HG03103 (cell line): Measurements from ENCODE around the gene HNRNPH2.

ENCODE experiments used
- ATAC-seq: cut with Tn5 transposase; IDR thresholded peaks from one replicate; pipeline ENCODE4 v1.9.1; 2021; ENCODE audit warnings: low read depth; ENCODE audit not compliant: unreplicated experiment

HNRNPH2 gene

DNA sequence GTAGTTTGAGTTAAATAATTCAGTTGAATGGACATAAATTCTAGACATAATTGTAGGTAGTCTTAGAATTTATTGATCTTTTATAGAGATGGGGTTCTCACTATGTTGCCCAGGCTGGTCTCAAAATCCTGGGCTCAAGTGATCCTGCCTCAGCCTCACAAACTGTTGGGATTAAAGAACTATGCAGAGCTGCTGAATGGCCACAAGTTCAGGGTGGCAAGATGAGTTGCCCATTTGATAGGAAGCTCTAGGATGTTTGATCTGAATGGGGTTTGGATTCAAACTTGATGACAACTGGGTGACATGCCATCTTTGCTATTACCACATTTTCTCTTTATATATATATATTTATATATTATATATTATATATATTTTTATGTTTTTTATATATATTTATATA lies 13.7 kb upstream of the HNRNPH2 start:
- no peak for ATAC-seq

DNA sequence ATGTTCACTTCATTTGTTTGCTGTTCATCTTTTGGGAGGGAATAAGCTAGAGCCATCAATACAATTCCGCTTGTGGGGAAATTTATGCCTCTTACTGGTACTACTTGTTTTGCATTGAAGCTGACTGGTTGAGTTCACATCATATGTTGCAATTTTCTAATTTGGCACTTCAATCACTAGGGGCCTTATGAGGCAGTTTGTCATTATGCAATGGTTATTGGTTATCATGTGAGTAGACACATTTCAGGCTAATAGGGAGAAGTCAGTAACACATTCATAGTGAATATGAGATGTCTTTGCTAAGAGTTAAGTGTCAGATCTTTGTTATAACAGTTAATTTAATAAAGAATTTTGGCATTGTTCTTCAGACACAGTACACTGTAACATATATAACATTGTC lies 12.2 kb upstream of the HNRNPH2 start:
- no peak for ATAC-seq

DNA sequence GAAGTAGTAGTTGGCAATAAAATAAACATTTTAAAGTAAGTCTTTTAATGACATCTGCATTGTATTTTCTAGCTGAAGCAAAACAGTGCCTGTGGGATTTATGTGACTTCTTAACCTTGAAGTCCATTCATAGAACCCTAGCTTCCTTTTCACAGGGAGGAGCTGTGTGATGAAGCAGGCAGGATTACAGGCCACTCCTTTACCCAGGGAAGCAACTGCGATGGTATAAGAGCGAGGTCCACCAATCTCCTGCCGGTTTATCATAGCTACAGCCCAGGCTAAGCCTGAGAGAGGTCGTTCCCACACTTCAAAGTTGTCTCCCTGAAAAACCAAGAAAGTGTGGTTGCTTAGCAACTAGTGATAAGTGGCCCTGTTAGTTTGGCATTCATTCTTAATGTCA lies 10.2 kb upstream of the HNRNPH2 start:
- ATAC-seq: no peak

DNA sequence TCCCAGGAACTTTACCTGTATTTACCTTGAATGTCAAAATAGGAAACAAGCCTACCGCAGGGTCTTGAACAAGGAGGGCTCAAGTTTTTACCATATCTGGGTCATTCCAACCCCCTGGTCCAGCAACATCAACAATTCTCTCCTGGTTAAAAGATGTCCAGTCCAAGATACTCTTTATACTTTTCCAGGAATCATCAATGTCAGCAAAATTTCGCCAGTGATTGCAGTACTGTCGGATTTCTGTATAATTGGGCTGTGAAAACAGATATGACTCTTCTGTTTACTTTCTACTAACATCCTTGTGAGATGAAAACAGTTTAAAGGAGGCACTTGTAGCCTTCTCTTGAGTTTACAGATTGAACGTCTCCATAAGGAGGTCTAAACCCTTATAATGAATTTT lies 9.3 kb upstream of the HNRNPH2 start:
- no peak for ATAC-seq

DNA sequence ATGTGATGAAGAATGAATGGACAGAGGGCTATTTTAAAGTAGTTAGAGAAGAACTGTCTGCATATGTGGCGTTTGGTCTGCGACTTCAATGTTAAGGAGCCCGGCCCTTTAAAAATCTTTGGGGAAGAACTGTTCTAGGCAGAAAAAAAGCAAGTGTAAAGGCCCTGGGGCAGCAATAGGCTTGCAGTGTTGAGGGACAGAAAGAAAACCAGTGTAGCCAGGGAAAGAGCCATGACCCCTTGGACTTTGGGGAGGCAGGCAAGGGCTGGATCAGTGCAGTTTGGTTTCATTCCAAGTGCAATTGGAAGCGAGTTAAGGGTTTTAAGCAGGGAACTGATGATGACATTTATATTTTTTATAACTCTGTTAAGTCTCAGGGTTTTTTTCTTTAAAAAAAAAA lies 8.2 kb upstream of the HNRNPH2 start:
- ATAC-seq: no peak

DNA sequence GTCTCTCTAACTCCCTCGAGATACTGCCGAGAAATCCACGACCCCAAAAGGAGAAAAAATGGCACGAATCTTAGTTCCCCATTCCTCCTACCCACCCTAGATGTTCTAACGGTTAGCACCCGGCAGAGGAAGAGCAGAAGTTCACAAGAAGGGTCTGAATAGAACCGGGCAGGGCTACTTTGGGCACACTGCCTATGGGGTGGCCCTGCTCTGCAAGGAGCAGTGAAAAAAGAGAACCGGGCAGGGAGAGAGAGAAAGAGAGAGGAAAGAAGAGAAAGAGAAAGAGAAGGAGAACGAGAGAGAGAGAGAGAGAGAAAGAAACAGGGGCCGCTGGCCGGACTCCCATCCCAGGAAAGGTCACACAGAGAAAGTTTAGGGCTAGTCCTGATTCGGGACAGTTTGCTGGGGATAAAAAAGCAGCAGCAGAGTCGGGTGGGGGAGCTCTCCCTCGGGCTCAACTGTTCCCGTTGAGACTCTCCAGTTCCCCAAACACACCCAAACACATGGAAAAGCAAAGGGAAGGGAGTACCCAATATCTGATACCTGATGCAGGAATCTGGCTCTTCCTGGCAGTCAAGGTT lies 765 bp upstream of the HNRNPH2 start:
- no peak for ATAC-seq

DNA sequence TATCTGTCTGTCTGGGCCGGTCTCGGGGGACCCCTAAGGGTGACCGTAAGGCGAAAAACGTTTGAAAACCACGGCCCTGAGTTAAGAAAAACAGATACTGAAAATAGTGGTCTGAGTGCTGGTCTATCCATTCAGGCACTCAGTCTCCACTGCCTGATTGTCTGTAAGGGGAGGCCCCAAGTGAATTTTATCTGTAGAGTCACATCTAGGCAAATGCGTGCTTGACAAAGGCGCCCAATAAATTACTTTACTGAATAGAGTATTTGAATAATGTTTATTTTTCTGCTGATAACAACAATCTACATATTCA lies 465 bp downstream of the HNRNPH2 start:
- no peak for ATAC-seq

DNA sequence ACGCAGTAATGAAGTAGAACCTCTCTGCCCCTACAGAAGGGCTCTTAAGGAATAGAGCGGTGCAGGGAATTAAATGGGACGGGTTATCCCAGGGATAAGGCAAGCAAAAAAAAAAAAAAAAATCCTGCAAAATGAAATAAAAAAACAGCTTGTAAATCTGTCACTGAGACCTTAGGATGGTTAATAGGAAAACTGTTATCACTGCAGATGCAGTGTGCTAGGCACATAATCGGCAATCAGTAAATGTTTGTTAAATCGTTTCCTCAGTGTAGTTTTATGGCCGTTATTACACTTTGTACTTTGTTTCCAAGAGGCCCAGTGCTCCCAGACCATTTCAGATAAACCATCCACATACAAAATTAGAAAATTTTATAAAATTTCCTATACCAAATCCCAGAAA lies 1.0 kb downstream of the HNRNPH2 start:
- no peak for ATAC-seq

DNA sequence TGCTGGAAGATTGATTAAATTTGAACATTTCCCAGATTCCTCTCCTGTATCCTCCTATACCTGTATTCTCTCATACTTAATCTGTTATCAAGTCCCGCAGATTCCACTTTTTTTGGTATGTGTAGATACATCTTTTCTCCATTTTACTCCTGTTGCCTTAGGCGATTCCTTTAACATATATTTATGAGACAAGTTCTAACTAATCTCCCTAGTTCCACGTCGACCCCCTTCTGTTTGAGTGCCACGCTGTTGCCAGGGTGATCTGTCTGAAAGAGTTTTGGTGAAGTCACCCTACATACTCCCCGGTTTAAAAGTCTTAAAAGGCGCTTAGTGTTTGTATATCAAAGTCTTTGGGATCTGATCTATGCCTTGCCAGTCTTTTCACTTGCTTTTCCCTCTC lies 2.4 kb downstream of the HNRNPH2 start:
- no peak for ATAC-seq

DNA sequence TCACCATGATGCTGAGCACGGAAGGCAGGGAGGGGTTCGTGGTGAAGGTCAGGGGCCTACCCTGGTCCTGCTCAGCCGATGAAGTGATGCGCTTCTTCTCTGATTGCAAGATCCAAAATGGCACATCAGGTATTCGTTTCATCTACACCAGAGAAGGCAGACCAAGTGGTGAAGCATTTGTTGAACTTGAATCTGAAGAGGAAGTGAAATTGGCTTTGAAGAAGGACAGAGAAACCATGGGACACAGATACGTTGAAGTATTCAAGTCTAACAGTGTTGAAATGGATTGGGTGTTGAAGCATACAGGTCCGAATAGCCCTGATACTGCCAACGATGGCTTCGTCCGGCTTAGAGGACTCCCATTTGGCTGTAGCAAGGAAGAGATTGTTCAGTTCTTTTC lies 4.0 kb downstream of the HNRNPH2 start:
- no peak for ATAC-seq

DNA sequence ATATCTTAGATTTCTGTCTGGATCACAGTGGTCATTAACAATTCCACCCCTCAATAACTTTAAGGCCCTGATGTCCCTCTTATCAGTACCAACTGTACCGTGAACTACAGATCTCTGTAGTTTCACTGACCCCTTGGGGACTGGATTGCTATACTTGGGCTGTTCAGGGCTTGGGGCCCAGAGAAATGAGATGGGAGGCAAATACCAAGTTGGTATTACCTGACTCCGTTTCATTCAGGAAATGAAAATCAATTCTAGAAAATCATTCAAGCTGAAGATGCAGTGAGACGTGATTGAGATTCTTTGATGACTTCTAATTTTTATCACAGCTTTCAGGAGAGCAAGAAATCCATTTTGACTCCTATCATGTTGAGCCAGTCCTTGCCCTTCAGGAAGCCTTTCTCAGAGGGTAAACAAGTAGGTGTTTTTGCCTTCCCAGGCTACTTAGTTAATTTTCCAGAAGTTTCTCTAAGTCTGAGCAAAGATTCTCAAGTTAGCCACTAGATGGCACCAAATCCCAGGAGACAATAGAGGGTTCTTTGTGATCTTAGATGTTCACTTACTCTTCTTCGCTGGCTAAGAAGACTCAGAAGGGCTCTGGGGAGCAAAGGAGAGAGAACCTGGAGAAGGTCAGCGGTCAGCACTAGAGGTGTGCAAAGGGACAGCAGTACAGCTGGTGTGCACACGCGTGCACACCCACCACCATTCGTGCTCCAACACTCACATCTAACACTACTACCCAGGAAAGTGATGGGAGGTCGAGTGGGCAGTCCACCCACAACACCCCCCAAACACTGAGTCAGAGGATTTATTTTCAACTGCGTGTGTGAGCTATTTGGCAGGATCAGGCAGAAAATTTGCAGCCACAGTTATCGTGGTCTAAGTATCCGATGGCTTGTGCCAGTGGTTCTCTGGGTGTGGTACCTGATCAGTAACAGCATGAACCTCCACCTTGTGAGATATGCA lies 7.4 kb downstream of the HNRNPH2 start:
- peak; percentile 40 for ATAC-seq

DNA sequence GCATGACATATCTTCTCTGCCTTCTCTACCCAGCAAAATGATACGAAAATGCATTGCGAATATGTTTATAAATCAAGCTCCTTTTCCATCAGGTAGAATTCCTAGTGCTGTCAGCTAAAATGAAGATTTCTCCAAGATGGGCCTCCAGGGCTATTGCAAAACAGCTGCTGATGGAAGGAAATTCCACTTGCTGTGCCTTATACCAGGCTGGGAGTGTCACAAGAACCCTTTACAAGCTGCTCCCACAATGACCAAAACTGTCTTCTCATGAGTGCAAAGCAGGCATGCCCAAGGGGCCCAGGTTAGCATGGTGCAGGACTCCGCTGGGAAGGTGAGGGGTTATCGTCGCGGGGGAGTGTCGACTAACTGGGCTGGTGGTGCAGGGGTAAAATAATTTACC lies 8.7 kb downstream of the HNRNPH2 start:
- no peak for ATAC-seq

DNA sequence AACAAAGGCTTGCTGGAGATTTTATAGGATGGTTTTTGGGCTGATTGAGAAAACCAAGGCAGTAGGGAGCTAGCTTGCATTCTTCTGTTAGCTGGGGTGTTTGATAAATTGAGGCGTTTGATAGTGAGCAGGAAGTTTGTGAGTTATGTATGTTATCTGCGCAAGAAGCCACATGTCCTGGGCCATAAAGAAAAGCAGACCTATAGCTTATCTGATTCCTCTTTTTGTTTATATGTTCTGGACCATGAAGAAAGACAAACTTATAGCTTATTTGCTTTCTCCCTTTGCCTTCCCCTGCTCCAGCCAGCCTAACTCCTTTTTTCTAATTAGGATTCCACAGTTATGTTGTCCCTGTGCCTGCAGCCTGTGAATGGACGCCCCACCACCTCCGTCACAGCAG lies 9.2 kb downstream of the HNRNPH2 start:
- ATAC-seq: no peak

DNA sequence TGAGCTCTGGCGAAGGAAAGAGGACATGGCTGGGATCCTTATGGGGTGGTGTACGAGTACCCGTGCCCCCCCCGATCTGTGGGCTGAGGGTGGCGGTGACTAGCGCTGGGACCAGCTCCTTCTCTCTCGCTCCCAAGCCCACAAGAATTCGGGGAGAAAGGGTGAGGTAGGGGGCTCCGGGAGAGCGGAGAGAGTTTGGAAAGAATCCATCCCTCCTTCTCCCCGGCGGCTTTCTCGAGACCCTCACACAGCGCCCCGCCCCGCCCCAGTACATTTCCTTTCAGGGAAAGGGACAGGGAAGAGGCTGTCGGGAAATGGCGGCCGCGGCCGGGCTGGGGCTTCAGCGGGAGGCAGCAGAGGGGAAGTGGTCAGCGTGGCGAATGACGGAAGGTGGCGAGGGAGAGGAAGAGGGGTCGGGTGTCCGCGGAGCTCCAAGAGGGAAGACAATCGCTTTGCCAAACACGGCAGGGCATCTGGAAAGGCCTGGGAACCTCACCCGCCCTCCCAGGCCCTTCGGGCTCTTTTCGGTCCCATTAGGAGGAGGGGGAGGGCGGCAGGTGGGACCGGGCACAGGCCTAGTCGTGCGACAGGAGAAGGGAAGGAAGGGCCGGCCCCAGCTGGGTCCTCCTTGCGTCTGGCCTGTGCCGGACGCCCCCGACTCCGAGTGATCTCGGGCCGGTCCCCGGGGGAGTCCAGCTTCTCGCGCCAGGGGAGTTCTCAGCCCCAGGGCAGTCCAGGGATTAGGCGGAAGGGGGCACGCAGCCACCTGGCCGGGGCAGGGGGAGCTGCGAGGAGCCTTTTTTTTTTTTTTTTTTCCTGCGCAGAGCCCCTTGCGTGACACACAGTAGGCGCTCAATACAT lies 10.2 kb downstream of the HNRNPH2 start:
- no peak for ATAC-seq

DNA sequence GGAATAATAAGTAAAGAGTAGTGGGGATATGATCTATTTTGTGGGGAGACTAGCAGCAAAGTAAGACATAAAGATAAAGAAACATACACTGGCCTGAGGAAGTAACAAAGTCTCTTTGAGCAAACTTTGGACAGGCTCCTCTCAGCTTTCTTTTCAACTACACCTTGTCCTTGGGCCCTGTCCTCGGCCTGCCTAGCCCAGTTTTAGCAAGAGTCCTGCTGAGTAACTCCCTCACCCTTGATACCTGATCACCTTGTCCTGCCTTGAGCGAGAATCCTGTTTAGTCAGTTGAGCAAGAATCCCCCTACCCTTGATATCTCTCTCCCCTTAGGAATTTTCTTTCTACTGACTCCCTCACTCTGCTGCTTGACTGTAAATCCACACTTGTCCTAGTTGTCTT lies 11.5 kb downstream of the HNRNPH2 start:
- no peak for ATAC-seq

DNA sequence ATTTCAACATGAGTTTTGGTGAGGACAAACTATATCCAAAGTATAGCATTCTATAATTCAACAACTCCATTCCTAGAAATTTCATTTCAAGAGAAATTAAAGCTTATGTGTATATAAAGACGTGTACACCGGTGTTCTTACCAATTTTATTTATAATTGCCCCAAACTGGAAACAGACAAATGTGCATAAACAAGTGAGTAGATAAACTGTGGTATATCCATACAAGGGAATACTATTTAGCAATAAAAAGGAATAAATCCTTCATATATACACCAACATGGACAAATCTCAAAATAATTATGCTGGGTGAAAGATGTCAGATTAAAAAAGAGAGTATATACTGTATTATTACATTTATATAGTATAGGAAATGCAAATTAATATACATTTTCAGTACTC lies 19.9 kb downstream of the HNRNPH2 start:
- no peak for ATAC-seq

DNA sequence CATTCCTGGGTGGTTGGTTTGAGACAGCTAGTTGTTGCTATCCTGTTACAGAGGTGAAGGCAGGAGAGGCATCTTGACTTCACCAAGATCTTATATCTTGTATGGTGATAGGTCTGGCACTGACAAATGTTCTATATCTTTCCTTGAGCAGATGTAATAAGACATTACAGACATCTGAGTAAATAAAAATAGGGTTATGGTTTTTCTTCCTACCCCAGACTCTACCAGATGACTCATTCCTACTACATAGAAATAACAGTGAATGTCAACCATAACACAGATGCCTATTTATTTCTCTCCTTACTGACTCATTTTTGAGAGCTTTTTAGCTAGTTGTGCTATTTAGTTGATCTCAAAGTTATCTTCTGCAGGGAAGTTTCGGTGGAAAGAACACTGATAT lies 21.9 kb downstream of the HNRNPH2 start:
- peak; percentile 44 for ATAC-seq

DNA sequence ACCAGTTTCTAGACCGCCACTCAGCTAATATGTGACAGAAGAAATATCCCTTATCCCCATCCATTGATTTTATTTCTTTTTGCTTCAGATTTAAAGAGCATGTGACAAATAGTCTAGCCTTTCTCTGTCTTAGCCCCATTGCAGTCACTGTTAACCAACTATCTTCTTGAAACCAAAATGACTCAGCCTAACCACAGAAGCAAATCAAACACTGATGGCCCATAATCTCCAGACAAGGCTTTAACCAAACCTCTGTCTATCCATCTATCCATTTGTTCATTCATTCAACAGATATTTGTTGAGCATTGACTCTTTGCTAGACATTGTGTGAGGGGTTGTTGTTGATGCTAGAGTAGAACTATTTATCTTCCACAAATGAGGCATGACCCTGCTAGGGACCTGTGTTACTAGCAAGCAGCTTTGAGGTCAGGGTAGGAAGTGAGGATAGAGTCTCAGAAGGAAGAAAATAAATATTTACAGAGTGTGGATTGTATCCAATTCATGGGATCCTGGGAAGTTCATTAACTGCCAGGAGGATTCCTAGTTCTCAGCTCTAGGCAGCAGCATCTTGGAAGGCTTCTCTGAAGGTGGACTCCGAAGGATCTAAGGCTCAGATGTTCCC lies 22.5 kb downstream of the HNRNPH2 start:
- ATAC-seq: peak; percentile 88

DNA sequence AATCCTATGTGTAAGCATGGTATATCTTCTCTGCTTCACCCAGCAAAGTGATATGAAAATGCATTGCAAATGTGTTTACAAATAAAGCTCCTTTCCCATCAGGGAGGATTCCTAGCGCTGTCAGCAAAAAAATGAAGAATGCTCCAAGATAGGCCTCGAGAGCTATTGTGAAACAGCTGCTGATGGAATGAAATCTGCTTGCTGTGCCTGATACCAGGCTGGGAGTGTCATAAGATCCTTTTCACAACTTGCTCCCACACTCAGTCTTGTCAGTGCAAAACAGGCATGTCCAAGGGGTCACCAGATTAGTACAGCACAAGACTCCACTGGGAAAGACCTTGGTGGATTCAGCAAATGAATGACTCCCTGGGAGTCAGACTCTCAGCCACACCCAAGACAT lies 34.1 kb downstream of the HNRNPH2 start:
- no peak for ATAC-seq

DNA sequence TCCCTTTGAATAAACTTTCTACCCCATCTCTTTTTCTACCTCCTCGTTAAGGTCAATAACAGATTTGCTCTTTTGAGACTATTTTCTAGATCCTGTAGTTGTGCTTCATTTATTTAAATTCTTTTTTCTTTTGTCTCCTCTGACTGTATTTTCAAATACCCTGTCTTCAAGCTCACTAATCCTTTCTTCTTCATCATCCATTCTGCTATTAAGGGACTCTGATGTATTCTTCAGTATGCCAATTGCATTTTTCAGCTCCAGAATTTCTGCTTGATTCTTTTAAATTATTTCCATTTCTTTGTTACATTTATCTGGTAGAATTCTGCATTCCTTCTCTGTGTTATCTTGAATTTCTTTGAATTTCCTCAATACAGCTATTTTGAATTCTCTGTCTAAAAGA lies 41.3 kb downstream of the HNRNPH2 start:
- ATAC-seq: no peak

DNA sequence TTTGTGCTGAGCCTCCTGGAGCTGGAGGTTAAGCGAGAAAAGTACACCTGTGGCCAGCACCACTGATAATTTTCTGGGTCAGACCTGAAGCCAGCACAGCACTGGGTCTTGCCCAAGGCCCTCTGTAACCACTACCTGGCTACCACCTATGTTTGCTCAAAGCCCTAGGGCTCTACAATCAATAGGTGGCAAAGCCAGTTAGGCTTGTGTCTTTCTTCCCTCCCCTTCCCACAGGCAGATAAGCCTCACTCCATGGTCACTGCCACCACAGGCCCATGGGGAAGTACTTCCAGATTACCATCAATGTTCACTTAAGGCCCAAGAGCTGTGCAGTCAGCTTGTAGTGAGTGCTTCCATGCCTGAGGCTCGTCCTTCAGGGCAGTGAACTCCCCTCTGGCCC lies 42.1 kb downstream of the HNRNPH2 start:
- no peak for ATAC-seq
